Measurements from ENCODE around the gene WDR59.

GRCh38 chr16:74837056-74837455 is 147.9 kb downstream of the WDR59 start:
- no peak for TF ChIP-seq EZH2phosphoT487 (IDR thresholded peaks at IDR 0.05; ENCODE audit: low read length)
- no peak for TF ChIP-seq CTCF (IDR thresholded peaks at IDR 0.05; ENCODE audit: low read length)
- TF ChIP-seq EZH2 (optimal IDR thresholded peaks at IDR 0.05; ENCODE audit: low read depth, low read length), result no peak
